ENCODE data around the gene DCAF15. TPM values are rescaled to one million over a fixed set of nuclear protein-coding genes. Genes with fewer than 3 reads are reported as not detected.

The DCAF15 gene
- total RNA-seq, 1 donor from 2014 or later, result 49.5 TPM

GRCh38 chr19:13981988-13982501 is 29.7 kb downstream of the DCAF15 start:
- no peak overlapping the region for H3K4me3 ChIP-seq (ENCODE audit: low read depth, low read length)
- no peak for DNase-seq (ENCODE audit: low read depth)
- no peak for TF ChIP-seq CTCF (conservative IDR thresholded peaks at IDR 0.05; ENCODE audit: low read depth, low read length)

GRCh38 chr19:13982773-13983172 is 30.5 kb downstream of the DCAF15 start:
- H3K4me3 ChIP-seq (ENCODE audit: low read depth, low read length), result no peak overlapping the region
- TF ChIP-seq CTCF (conservative IDR thresholded peaks at IDR 0.05; ENCODE audit: low read depth, low read length), result no peak
- DNase-seq (ENCODE audit: low read depth), result no peak

- TF ChIP-seq CTCF (conservative IDR thresholded peaks at IDR 0.05; ENCODE audit: low read depth, low read length), result no peak
- DNase-seq (ENCODE audit: low read depth), result no peak
- no peak overlapping the region for H3K4me3 ChIP-seq (ENCODE audit: low read depth, low read length)
Measured at GRCh38 chr19:13983213-13983889, 31.0 kb downstream of the DCAF15 start.

GRCh38 chr19:13984186-13984585 is 31.9 kb downstream of the DCAF15 start:
- no peak overlapping the region for H3K4me3 ChIP-seq (ENCODE audit: low read depth, low read length)
- no peak for DNase-seq (ENCODE audit: low read depth)
- no peak for TF ChIP-seq CTCF (conservative IDR thresholded peaks at IDR 0.05; ENCODE audit: low read depth, low read length)

GRCh38 chr19:13984875-13985741 is 32.8 kb downstream of the DCAF15 start:
- TF ChIP-seq CTCF (conservative IDR thresholded peaks at IDR 0.05; ENCODE audit: low read depth, low read length), result no peak
- no peak overlapping the region for H3K4me3 ChIP-seq (ENCODE audit: low read depth, low read length)
- DNase-seq (ENCODE audit: low read depth), result no peak

GRCh38 chr19:13985771-13986347 is 33.5 kb downstream of the DCAF15 start:
- no peak overlapping the region for H3K4me3 ChIP-seq (ENCODE audit: low read depth, low read length)
- no peak for DNase-seq (ENCODE audit: low read depth)
- TF ChIP-seq CTCF (conservative IDR thresholded peaks at IDR 0.05; ENCODE audit: low read depth, low read length), result no peak

All from epithelial cell of proximal tubule (primary cell).